ENCODE results near the gene SSBP3.

Gene SSBP3

DNA sequence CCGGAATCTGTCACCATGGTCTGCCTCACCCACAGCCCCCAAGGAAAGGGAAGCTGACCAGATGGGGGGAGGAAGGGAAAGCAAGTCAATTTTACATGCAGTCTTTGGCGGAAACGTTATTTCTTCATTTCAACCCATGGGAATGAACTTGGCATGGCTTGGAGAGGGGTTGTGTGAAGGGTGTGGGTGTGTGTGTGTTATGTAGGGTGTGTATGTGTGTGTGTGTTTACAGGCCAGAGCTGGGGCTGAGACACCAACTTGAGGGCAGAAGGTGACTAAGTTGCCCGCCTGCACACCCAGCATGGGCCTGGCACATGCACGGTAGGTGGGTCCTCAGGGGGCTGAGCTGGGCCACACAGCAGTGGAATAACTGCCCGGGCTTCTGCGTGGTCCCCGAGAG, 141.1 kb downstream of the SSBP3 start:
- no peak overlapping the region for H2BK120ac ChIP-seq (ENCODE audit: low read depth, low read length)
- H3K18ac ChIP-seq (ENCODE audit: low read depth in 1 of 2, low read length in 2 of 2), result no peak overlapping the region
- no peak overlapping the region for H2AK5ac ChIP-seq (ENCODE audit: low read length, severe bottlenecking)
- no peaks in the 10 kb centered on the region for H3K27me3 ChIP-seq (ENCODE audit: control insufficient read depth in 1 of 2, insufficient read depth in 1 of 2, low read length in 2 of 2)
- no peak overlapping the region for H2AFZ ChIP-seq (ENCODE audit: low read depth, low read length)
- H2BK12ac ChIP-seq (ENCODE audit: low read length in 2 of 2), result no peak overlapping the region
- H3K9ac ChIP-seq (ENCODE audit: low read length), result no peak overlapping the region
- no peak overlapping the region for H3K4me2 ChIP-seq (ENCODE audit: low read length, poor library complexity, severe bottlenecking)
- no peak overlapping the region for H3K14ac ChIP-seq (ENCODE audit: low read length in 2 of 2)
- no peak for DNase-seq
- no peak overlapping the region for H2BK15ac ChIP-seq (ENCODE audit: low read depth, poor library complexity, severe bottlenecking)
- no peak overlapping the region for H3K4ac ChIP-seq (ENCODE audit: low read depth in 1 of 2, low read length in 2 of 2)
- no peak overlapping the region for H4K91ac ChIP-seq (ENCODE audit: low read length)
- peaks cover 5% of the 10 kb centered on the region for H3K4me1 ChIP-seq (ENCODE audit: control insufficient read depth, insufficient read depth, low read depth, low read length)
- no peaks in the 10 kb centered on the region for H3K9me3 ChIP-seq (ENCODE audit: control insufficient read depth, low read length)
- H3K36me3 ChIP-seq (ENCODE audit: control insufficient read depth in 1 of 2, insufficient read depth in 2 of 2, low read depth in 1 of 2, low read length in 2 of 2), result peaks cover 8 to 33% of the 10 kb centered on the region in 2 experiments
- no peak overlapping the region for H4K8ac ChIP-seq (ENCODE audit: low read length)
- H3K4me3 ChIP-seq (ENCODE audit: insufficient read depth in 1 of 2, low read depth in 1 of 2, low read length in 2 of 2), result no peak overlapping the region
- 93% methylated on average over 8 of the region's 8 CpGs for WGBS
- no peak overlapping the region for H2BK5ac ChIP-seq (ENCODE audit: low read depth, low read length, poor library complexity, severe bottlenecking)
- H3K79me1 ChIP-seq (replicated peaks; ENCODE audit: low read length, poor library complexity, severe bottlenecking), result peaks cover 52% of the 10 kb centered on the region
- no peak overlapping the region for H3K27ac ChIP-seq (ENCODE audit: low read length, poor library complexity, severe bottlenecking)
- no peak overlapping the region for H3K23ac ChIP-seq (ENCODE audit: low read length in 2 of 2)

DNA sequence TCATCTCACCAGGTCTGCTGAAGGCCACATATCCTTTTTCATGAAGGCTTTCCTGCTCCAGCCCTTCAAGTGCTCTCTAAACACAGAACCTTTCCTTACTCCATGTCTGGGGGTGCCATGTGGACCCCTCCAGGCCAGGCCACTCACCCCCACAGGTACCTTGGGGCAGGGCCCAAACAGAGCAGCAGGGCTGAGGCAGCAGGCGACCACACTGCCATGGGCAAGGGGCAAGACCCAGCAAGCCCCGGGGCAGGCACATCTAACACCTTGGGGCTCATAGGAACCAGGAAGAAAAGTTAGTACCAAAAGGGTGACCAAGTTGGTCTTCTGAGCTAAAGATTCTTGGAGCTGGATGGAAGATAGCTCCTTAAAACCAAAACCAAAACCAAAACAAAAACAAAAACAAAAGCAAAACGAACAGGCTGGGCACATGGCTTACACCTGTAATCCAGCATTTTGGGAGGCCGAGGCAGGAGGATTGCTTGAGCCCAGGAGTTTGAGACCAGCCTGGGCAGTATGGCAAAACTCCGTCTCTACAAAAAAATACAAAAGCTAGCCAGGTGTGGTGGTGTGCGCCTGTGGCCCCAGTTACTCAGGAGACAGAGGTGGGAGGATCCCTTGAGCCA, 142.5 kb downstream of the SSBP3 start:
- Histone ChIP-seq H2BK12ac (ENCODE audit: low read length in 2 of 2) (no peak overlapping the region), H3K79me1 (replicated peaks; ENCODE audit: low read length, poor library complexity, severe bottlenecking) (peaks cover 49% of the 10 kb centered on the region), H3K36me3 (ENCODE audit: control insufficient read depth in 1 of 2, insufficient read depth in 2 of 2, low read depth in 1 of 2, low read length in 2 of 2) (peaks cover 3 to 35% of the 10 kb centered on the region in 2 experiments), H3K9me3 (ENCODE audit: control insufficient read depth, low read length) (no peaks in the 10 kb centered on the region), H3K18ac (ENCODE audit: low read depth in 1 of 2, low read length in 2 of 2) (no peak overlapping the region), H3K9ac (ENCODE audit: low read length) (no peak overlapping the region), H2BK15ac (ENCODE audit: low read depth, poor library complexity, severe bottlenecking) (no peak overlapping the region), H2AK5ac (ENCODE audit: low read length, severe bottlenecking) (no peak overlapping the region), H4K91ac (ENCODE audit: low read length) (no peak overlapping the region), H3K4me2 (ENCODE audit: low read length, poor library complexity, severe bottlenecking) (no peak overlapping the region), H4K8ac (ENCODE audit: low read length) (no peak overlapping the region), H3K14ac (ENCODE audit: low read length in 2 of 2) (no peak overlapping the region), H2BK120ac (ENCODE audit: low read depth, low read length) (no peak overlapping the region), H3K27me3 (ENCODE audit: control insufficient read depth in 1 of 2, insufficient read depth in 1 of 2, low read length in 2 of 2) (no peaks in the 10 kb centered on the region), H3K23ac (ENCODE audit: low read length in 2 of 2) (peak overlapping the region in 1 of 2 experiments; percentile 2), H3K4ac (ENCODE audit: low read depth in 1 of 2, low read length in 2 of 2) (no peak overlapping the region), H3K27ac (ENCODE audit: low read length, poor library complexity, severe bottlenecking) (no peak overlapping the region), H2BK5ac (ENCODE audit: low read depth, low read length, poor library complexity, severe bottlenecking) (no peak overlapping the region), H3K4me3 (ENCODE audit: insufficient read depth in 1 of 2, low read depth in 1 of 2, low read length in 2 of 2) (no peak overlapping the region), H2AFZ (ENCODE audit: low read depth, low read length) (no peak overlapping the region), H3K4me1 (ENCODE audit: control insufficient read depth, insufficient read depth, low read depth, low read length) (peaks cover 5% of the 10 kb centered on the region)
- DNase-seq, result no peak
- WGBS, result 85% methylated on average over 6 of the region's 6 CpGs

DNA sequence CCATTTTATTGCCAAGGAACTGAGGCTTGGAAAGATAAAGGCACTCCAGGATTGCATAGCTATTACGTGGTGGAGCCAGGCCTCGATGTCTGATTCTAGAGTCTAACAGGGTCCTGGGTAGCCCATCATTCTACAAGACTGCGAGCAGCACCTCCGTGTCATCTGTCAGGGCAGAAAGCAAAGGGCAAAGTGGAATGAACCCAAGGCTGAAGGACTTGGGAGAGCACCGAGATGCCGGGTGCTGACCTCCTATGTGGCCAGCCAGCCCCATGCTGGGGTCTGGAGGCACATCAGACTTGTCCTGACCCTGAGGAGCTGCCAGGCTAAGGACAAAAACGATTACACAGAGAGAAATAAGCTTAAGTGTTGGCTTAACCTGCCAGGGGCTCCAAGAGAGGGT, 143.9 kb downstream of the SSBP3 start:
- Histone ChIP-seq H2AK5ac (ENCODE audit: low read length, severe bottlenecking) (no peak overlapping the region), H2BK120ac (ENCODE audit: low read depth, low read length) (no peak overlapping the region), H3K79me1 (replicated peaks; ENCODE audit: low read length, poor library complexity, severe bottlenecking) (peaks cover 40% of the 10 kb centered on the region), H3K4me3 (ENCODE audit: insufficient read depth in 1 of 2, low read depth in 1 of 2, low read length in 2 of 2) (no peak overlapping the region), H4K91ac (ENCODE audit: low read length) (no peak overlapping the region), H2BK15ac (ENCODE audit: low read depth, poor library complexity, severe bottlenecking) (no peak overlapping the region), H3K4ac (ENCODE audit: low read depth in 1 of 2, low read length in 2 of 2) (no peak overlapping the region), H3K23ac (ENCODE audit: low read length in 2 of 2) (no peak overlapping the region), H3K14ac (ENCODE audit: low read length in 2 of 2) (no peak overlapping the region), H3K18ac (ENCODE audit: low read depth in 1 of 2, low read length in 2 of 2) (no peak overlapping the region), H2BK12ac (ENCODE audit: low read length in 2 of 2) (no peak overlapping the region), H3K4me2 (ENCODE audit: low read length, poor library complexity, severe bottlenecking) (no peak overlapping the region), H3K27ac (ENCODE audit: low read length, poor library complexity, severe bottlenecking) (no peak overlapping the region), H3K9ac (ENCODE audit: low read length) (no peak overlapping the region), H2AFZ (ENCODE audit: low read depth, low read length) (no peak overlapping the region), H3K4me1 (ENCODE audit: control insufficient read depth, insufficient read depth, low read depth, low read length) (peaks cover 5% of the 10 kb centered on the region), H3K27me3 (ENCODE audit: control insufficient read depth in 1 of 2, insufficient read depth in 1 of 2, low read length in 2 of 2) (no peaks in the 10 kb centered on the region), H3K9me3 (ENCODE audit: control insufficient read depth, low read length) (no peaks in the 10 kb centered on the region), H4K8ac (ENCODE audit: low read length) (no peak overlapping the region), H2BK5ac (ENCODE audit: low read depth, low read length, poor library complexity, severe bottlenecking) (no peak overlapping the region), H3K36me3 (ENCODE audit: control insufficient read depth in 1 of 2, insufficient read depth in 2 of 2, low read depth in 1 of 2, low read length in 2 of 2) (peaks cover 3 to 36% of the 10 kb centered on the region in 2 experiments)
- DNase-seq, result no peak
- 97% methylated on average over 7 of the region's 7 CpGs for WGBS

DNA sequence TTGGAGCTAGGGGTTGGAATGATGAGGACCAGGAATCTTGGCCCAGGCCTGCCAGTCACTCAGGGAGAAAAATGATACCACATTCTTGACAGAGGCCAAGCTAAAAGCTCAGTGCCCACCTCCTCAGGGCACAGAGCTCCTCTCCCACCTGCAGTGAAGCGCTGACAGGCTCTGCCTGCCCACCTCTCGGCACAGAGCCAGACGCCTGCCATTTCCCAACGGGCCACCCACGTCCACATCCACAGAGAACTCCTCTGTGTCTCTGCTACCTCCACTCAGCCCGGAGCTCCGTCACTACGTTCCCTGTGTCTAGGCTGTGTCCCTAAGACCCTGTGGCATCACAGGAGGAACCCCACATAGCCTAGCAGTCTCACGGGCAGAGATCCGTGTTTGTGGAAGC, 145.4 kb downstream of the SSBP3 start:
- H3K36me3 ChIP-seq (ENCODE audit: control insufficient read depth in 1 of 2, insufficient read depth in 2 of 2, low read depth in 1 of 2, low read length in 2 of 2), result peaks cover 3 to 36% of the 10 kb centered on the region in 2 experiments
- peak overlapping the region; percentile 34 for H4K91ac ChIP-seq (ENCODE audit: low read length)
- no peak overlapping the region for H3K4me3 ChIP-seq (ENCODE audit: insufficient read depth in 1 of 2, low read depth in 1 of 2, low read length in 2 of 2)
- H3K27ac ChIP-seq (ENCODE audit: low read length, poor library complexity, severe bottlenecking), result no peak overlapping the region
- H2BK12ac ChIP-seq (ENCODE audit: low read length in 2 of 2), result peak overlapping the region in 1 of 2 experiments; percentile 24
- H3K79me1 ChIP-seq (replicated peaks; ENCODE audit: low read length, poor library complexity, severe bottlenecking), result peaks cover 30% of the 10 kb centered on the region
- H3K9ac ChIP-seq (ENCODE audit: low read length), result no peak overlapping the region
- no peaks in the 10 kb centered on the region for H3K27me3 ChIP-seq (ENCODE audit: control insufficient read depth in 1 of 2, insufficient read depth in 1 of 2, low read length in 2 of 2)
- H3K4me1 ChIP-seq (ENCODE audit: control insufficient read depth, insufficient read depth, low read depth, low read length), result peaks cover 5% of the 10 kb centered on the region
- H2AK5ac ChIP-seq (ENCODE audit: low read length, severe bottlenecking), result no peak overlapping the region
- no peak overlapping the region for H3K14ac ChIP-seq (ENCODE audit: low read length in 2 of 2)
- H3K4ac ChIP-seq (ENCODE audit: low read depth in 1 of 2, low read length in 2 of 2), result no peak overlapping the region
- no peak overlapping the region for H4K8ac ChIP-seq (ENCODE audit: low read length)
- no peak overlapping the region for H2BK15ac ChIP-seq (ENCODE audit: low read depth, poor library complexity, severe bottlenecking)
- H3K23ac ChIP-seq (ENCODE audit: low read length in 2 of 2), result no peak overlapping the region
- no peaks in the 10 kb centered on the region for H3K9me3 ChIP-seq (ENCODE audit: control insufficient read depth, low read length)
- H3K4me2 ChIP-seq (ENCODE audit: low read length, poor library complexity, severe bottlenecking), result no peak overlapping the region
- no peak overlapping the region for H2BK120ac ChIP-seq (ENCODE audit: low read depth, low read length)
- 97% methylated on average over 10 of the region's 10 CpGs for WGBS
- H2AFZ ChIP-seq (ENCODE audit: low read depth, low read length), result no peak overlapping the region
- no peak overlapping the region for H3K18ac ChIP-seq (ENCODE audit: low read depth in 1 of 2, low read length in 2 of 2)
- no peak for DNase-seq
- no peak overlapping the region for H2BK5ac ChIP-seq (ENCODE audit: low read depth, low read length, poor library complexity, severe bottlenecking)

Data from mesenchymal stem cell (in vitro differentiated cells and primary cell).